Stimulated activated CD8-positive, alpha-beta memory T cell treated with anti-CD3 and anti-CD28 coated beads, Interleukin-7, amount 100 ng/mL, for 48 hours (primary cell): ENCODE data around the gene UVSSA.
"Not testable (repeated sequence)": the region's sequence is repeated elsewhere in the genome, so short reads cannot be mapped to it uniquely, and the experiment has no call there.

Source experiments
- DNase-seq, 2 donors: peaks; one replicate each; pipeline ENCODE4 v3.0.0-alpha.2; 2020; ENCODE audit warnings: low read depth in 1 of 2; ENCODE audit errors: extremely low read depth in 1 of 2

The UVSSA gene

GRCh38 chr4:1416948-1417260 is 69.9 kb downstream of the UVSSA start:
- DNase-seq, result no peak

- no peak for DNase-seq
Measured at GRCh38 chr4:1417522-1418390, 70.7 kb downstream of the UVSSA start.

- DNase-seq, result no peak
Measured at GRCh38 chr4:1418494-1419285, 71.7 kb downstream of the UVSSA start.

- DNase-seq, result no peak
Measured at GRCh38 chr4:1419708-1420107, 72.7 kb downstream of the UVSSA start.

GRCh38 chr4:1421657-1422056 is 74.6 kb downstream of the UVSSA start:
- DNase-seq, result no peak

GRCh38 chr4:1427010-1427409 is 80.0 kb downstream of the UVSSA start:
- DNase-seq, result no peak

- not testable (repeated sequence) for DNase-seq
Measured at GRCh38 chr4:1443688-1444172, 96.7 kb downstream of the UVSSA start.
